DOHH2 (cell line): ENCODE measurements around the gene GOSR1.

Source experiments
- H3F3A ChIP-seq: fragments of 200-600 bp; sonication (generic), shearing (Covaris generic); 2 replicates; pipeline ENCODE4 v1.6.0; 2016; ENCODE audit warnings: antibody characterized with exemption, mild to moderate bottlenecking; ENCODE audit not compliant: control insufficient read depth, insufficient read depth
- H3K27ac ChIP-seq: fragments of 200-600 bp; sonication (generic); 2 replicates; pipeline ENCODE4 v1.5.1; 2014; ENCODE audit warnings: low read depth, mild to moderate bottlenecking, low read length, moderate library complexity
- H3K27me3 ChIP-seq: fragments of 200-600 bp; sonication (generic); 2 replicates; pipeline ENCODE4 v1.6.1; 2014; ENCODE audit warnings: mild to moderate bottlenecking, low read length, mixed read lengths; ENCODE audit not compliant: control insufficient read depth
- H3K36me3 ChIP-seq: fragments of 200-600 bp; sonication (generic); 2 replicates; pipeline ENCODE4 v1.6.1; 2014; ENCODE audit warnings: mild to moderate bottlenecking, low read length, moderate library complexity, mixed read lengths; ENCODE audit not compliant: control insufficient read depth
- H3K4me1 ChIP-seq: fragments of 200-600 bp; sonication (generic); 2 replicates; pipeline ENCODE4 v1.6.1; 2014; ENCODE audit warnings: mild to moderate bottlenecking, low read length, mixed read lengths; ENCODE audit not compliant: control insufficient read depth
- H3K4me2 ChIP-seq: fragments of 200-600 bp; sonication (generic); 2 replicates; pipeline ENCODE4 v1.6.0; 2014; ENCODE audit warnings: mild to moderate bottlenecking, low read length, moderate library complexity
- H3K4me3 ChIP-seq: fragments of 200-600 bp; sonication (generic); 2 replicates; pipeline ENCODE4 v1.5.1; 2014; ENCODE audit warnings: mild to moderate bottlenecking, low read length, mixed read lengths
- H3K79me2 ChIP-seq: fragments of 200-600 bp; sonication (generic); 2 replicates; pipeline ENCODE4 v1.6.1; 2014; ENCODE audit warnings: mild to moderate bottlenecking, low read length, mixed read lengths; ENCODE audit not compliant: control insufficient read depth
- H3K9me2 ChIP-seq: fragments of 200-600 bp; sonication (generic); replicated peaks from 2 replicates; pipeline ENCODE4 v1.6.1; 2014; ENCODE audit warnings: mild to moderate bottlenecking, low read length, mixed read lengths; ENCODE audit not compliant: control insufficient read depth
- H3K9me3 ChIP-seq: fragments of 200-600 bp; sonication (generic); 2 replicates; pipeline ENCODE4 v1.6.1; 2014; ENCODE audit warnings: antibody characterized with exemption, low read length, mixed read lengths; ENCODE audit not compliant: control insufficient read depth, insufficient read depth
- H4K20me1 ChIP-seq: fragments of 200-600 bp; sonication (generic); 2 replicates; pipeline ENCODE4 v1.6.0; 2014; ENCODE audit warnings: low read depth, mild to moderate bottlenecking, antibody characterized with exemption, low read length, moderate library complexity; ENCODE audit not compliant: control insufficient read depth, insufficient read depth
- EZH2phosphoT487 ChIP-seq: fragments of 200-600 bp; sonication (generic); IDR thresholded peaks from 2 replicates; pipeline ENCODE4 v1.6.1; 2017; ENCODE audit warnings: borderline replicate concordance, mild to moderate bottlenecking, antibody characterized with exemption, low read length, moderate library complexity, mixed read lengths
- TF ChIP-seq, protein P1 (sequence below): fragments of 200-600 bp; sonication (generic); IDR thresholded peaks from one replicate; pipeline ENCODE4 v1.5.1; 2014; ENCODE audit warnings: antibody characterized with exemption, mild to moderate bottlenecking, low read depth, low read length; ENCODE audit not compliant: poor library complexity, severe bottlenecking

GOSR1 gene

DNA sequence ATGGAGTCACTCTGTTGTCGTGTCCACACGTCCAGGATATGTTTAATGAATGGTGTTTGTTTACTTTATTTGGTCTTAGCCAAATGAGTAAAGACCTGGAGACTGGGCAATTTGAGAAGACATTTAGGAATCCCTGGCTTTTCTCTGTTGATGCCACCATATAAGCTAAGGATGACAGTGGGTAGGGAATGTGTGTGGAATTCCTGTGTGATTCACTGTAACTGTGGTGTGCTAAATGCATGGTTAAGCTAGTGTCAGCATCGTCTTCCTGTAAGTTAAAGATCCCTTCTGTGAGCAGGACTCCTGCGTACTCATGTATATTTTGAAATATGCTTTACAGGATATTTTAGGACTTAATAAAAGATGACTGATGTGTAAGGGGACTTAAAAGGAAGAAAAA, 26.4 kb downstream of the GOSR1 start:
- Histone ChIP-seq H3K9me2 (no peaks in the 10 kb centered on the region), H3K27ac (no peak overlapping the region), H4K20me1 (no peaks in the 10 kb centered on the region), H3K36me3 (peaks cover 55% of the 10 kb centered on the region), H3K9me3 (no peaks in the 10 kb centered on the region), H3K4me1 (no peaks in the 10 kb centered on the region), H3K4me2 (no peak overlapping the region), H3K27me3 (no peaks in the 10 kb centered on the region), H3F3A (peaks cover 5% of the 10 kb centered on the region; the same call in 1 of the 2 replicates), H3K4me3 (no peak overlapping the region), H3K79me2 (no peaks in the 10 kb centered on the region)
- TF ChIP-seq, protein P1, sequence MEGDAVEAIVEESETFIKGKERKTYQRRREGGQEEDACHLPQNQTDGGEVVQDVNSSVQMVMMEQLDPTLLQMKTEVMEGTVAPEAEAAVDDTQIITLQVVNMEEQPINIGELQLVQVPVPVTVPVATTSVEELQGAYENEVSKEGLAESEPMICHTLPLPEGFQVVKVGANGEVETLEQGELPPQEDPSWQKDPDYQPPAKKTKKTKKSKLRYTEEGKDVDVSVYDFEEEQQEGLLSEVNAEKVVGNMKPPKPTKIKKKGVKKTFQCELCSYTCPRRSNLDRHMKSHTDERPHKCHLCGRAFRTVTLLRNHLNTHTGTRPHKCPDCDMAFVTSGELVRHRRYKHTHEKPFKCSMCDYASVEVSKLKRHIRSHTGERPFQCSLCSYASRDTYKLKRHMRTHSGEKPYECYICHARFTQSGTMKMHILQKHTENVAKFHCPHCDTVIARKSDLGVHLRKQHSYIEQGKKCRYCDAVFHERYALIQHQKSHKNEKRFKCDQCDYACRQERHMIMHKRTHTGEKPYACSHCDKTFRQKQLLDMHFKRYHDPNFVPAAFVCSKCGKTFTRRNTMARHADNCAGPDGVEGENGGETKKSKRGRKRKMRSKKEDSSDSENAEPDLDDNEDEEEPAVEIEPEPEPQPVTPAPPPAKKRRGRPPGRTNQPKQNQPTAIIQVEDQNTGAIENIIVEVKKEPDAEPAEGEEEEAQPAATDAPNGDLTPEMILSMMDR, result no peak
- TF ChIP-seq EZH2phosphoT487, result no peak

DNA sequence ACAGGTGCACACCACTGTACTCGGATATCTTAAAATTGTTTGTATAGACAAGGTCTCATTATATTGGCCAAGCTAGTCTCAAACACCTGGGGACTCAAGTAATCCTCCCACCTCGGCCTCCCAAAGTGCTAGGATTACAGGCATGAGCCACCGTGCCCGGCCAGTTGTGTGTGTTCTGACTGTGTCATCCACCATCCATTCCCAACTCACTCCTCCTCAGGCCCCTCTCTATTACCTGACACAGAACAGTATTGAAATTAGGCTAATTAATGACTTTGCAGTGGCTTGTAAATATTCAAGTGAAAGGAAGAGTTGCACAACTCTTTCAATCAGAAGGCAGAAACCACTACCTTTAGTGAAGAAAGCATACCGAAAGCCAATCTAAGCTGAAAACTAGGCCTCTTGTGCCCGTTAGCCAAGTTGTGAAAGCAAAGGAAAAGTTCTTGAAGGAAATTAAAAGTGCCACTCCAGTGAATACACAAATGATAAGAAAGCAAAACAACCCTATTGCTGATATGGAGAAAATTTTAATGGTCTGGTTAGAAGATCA, 28.7 kb downstream of the GOSR1 start:
- no peaks in the 10 kb centered on the region for H3K27me3 ChIP-seq

DNA sequence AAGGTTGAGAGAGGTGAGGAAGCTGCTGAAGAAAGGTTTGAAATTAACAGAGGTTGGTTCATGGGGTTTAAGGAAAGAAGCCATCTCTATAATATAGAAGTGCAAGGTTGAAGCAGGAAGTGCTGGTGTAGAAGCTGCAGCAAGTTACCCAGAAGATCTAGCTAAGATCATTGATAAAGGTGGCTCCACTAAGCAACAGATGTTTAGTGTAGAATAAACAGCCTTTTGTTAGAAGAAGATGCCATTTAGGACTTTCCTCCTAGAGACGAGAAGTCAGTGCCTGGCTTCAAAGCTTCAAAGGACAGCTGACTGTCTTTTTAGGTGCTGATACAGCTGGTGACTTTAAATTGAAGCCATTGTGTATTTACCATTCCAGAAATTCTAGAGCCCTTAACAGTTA, 29.3 kb downstream of the GOSR1 start:
- TF ChIP-seq EZH2phosphoT487, result no peak
- TF ChIP-seq, protein P1, result no peak
- no peak overlapping the region for H3K4me3 ChIP-seq
- no peaks in the 10 kb centered on the region for H3K27me3 ChIP-seq
- peaks cover 5% of the 10 kb centered on the region; the same call in 1 of the 2 replicates for H3F3A ChIP-seq
- H3K4me2 ChIP-seq, result no peak overlapping the region
- no peaks in the 10 kb centered on the region for H3K9me3 ChIP-seq
- H3K27ac ChIP-seq, result no peak overlapping the region
- peaks cover 42% of the 10 kb centered on the region for H3K36me3 ChIP-seq
- H3K4me1 ChIP-seq, result no peaks in the 10 kb centered on the region
- H3K79me2 ChIP-seq, result no peaks in the 10 kb centered on the region
- H3K9me2 ChIP-seq, result no peaks in the 10 kb centered on the region
- no peaks in the 10 kb centered on the region for H4K20me1 ChIP-seq

More for the DNA sequence above, 28.7 kb downstream of the GOSR1 start:
- Histone ChIP-seq H3F3A (peaks cover 5% of the 10 kb centered on the region; the same call in 1 of the 2 replicates), H3K4me2 (no peak overlapping the region), H3K79me2 (no peaks in the 10 kb centered on the region), H3K9me3 (no peaks in the 10 kb centered on the region), H3K9me2 (no peaks in the 10 kb centered on the region), H3K4me1 (no peaks in the 10 kb centered on the region), H3K4me3 (no peak overlapping the region), H4K20me1 (no peaks in the 10 kb centered on the region), H3K27ac (no peak overlapping the region), H3K36me3 (peaks cover 46% of the 10 kb centered on the region)
- TF ChIP-seq EZH2phosphoT487, result no peak
- TF ChIP-seq, protein P1, result no peak
